C1 segment of cervical spinal cord (tissue), 14 donors: ENCODE data around the gene JARID2.
A peak's percentile ranks its signal among the peaks of the same experiment; 100 is the strongest.

Experiments
- DNase-seq, 14 donors: peaks; one replicate each; lab custom pipeline; 2025; lab: John Stamatoyannopoulos, UW

Gene JARID2

GRCh38 chr6:15416932-15417509 lies 171.2 kb downstream of the JARID2 start:
- DNase-seq: no peak

DNA sequence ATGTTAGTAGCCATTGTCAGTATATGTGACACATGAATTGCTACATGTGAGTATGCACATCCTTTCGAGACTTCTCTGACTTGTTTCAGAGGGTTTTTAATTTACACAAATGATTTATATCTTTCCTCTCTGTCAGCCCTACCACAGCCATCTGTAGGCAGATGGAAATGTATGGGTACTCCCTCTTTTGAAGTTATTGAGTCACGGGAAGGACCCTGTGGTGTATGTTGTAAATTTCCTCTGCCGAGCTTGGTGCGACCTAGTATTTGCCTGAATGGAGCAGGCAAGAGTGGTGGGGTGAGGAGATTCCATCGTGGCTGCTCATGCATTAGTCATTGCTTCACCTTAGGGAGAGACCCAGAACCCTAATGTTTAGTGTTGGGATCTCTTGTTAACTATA lies 171.9 kb downstream of the JARID2 start:
- DNase-seq: no peak

DNA sequence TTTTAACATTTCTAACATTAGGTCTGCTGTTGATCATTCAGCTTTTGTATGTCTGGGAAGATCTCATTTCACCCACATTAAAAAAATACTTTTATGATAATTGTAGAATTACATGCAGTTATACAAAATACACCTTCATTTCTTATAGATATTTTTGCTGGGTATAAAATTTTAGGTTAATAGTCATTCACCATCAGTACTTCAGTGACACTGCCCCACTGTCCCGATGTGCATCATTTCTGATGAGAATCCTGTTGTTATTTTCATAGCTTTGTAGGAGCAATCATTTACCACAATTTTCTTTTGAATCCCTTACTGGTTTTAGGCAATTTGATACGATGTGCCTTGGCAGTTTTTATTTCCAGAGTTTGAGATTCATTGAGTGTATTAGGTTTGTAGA lies 173.6 kb downstream of the JARID2 start:
- DNase-seq: no peak

- peak in 2 of 14 donors; percentile 4 to 56 for DNase-seq
These were observed 175.1 kb downstream of the JARID2 start for GRCh38 chr6:15420959-15421438.

GRCh38 chr6:15421945-15422733 lies 176.3 kb downstream of the JARID2 start:
- peak in 1 of 14 donors; percentile 7 for DNase-seq

DNA sequence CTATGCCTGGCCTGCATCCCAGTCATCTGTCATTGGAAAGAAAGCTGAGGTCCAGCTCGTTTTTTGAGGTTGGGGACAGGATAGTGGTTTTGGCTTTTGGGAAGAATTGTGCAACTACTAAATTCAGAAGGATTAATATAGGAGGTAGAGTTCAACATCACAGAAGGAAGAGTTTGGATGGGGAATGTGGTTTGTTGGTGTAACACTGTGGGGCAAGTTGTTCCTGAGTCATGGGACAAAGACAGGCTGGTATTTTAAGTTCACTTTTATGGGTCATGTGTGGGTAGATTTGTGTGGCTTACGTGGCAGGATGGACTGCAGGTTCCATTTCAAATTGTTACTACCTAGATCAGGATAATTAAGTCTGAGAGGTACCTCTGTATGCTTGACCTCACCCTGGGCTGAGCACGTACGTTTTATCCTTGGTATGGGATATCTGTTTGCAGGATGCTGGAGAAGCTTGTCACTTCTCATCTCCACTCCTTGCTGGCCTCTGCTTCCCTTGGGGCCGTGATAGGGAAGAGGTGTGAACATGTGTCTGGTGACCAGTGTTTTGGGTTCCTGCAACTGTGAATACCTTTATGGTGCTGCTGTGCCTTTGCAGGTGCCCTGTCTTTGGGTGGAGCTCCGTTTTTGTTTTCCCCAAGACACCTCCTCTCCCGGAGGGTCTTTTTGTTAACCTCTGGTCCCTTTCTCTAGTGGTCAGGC lies 177.6 kb downstream of the JARID2 start:
- DNase-seq: no peak

- DNase-seq: no peak
These were observed 180.1 kb downstream of the JARID2 start for GRCh38 chr6:15425947-15426346.

- DNase-seq: no peak
These were observed 180.5 kb downstream of the JARID2 start for GRCh38 chr6:15426395-15426794.

GRCh38 chr6:15426901-15427300 lies 181.0 kb downstream of the JARID2 start:
- no peak for DNase-seq

- DNase-seq: no peak
These were observed 181.6 kb downstream of the JARID2 start for GRCh38 chr6:15427331-15428070.

- DNase-seq: no peak
These were observed 183.6 kb downstream of the JARID2 start for GRCh38 chr6:15429141-15430110.

GRCh38 chr6:15430186-15430585 lies 184.3 kb downstream of the JARID2 start:
- no peak for DNase-seq

- DNase-seq: no peak
These were observed 185.1 kb downstream of the JARID2 start for GRCh38 chr6:15430931-15431405.

DNA sequence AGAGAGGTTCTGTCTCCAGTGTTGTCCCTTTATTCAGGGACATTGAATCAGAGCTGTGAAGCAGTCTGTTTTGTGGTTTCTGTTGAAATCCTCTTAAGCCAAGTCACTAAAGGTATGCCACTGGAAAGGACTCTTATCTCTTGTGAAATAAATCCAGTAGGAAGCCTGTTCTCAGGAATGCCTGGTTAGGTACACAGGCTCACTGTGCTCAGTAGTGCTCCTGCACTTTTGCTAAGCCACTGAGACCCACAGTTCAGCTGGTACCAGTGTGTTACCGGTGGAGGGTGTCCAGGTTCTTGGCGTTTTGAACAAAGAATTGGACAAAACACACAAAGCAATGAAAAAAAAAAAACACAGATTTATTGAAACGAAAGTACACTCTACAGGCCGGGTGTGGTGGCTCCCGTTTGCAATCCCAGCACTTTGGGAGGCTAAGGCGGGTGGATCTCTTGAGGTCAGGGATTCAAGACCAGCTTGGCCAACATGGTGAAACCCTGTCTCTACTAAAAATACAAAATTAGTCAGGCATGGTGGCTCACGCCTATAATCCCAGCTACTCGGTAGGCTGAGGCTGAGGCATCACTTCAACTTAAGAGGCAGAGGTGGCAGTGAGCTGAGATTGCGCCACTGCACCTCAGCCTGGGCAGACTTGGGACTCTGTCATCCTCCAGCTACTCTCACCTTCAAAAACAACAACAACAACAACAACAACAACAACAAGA lies 186.1 kb downstream of the JARID2 start:
- no peak for DNase-seq

DNA sequence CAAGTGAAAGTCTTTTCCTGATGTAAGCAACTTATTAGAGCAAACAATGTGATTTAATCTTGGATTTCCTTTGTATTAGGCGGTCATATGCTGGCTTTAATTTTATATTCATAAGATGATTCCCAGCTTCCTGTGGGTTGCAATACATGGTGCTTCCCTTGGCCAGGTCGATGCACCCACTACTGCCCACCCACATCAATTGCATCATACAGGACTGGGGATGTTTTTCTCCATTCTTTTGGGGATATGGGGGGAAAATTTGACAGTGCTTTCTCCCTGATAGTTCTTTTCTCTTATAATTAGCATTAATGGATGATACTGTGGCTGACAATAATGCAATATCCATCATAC lies 187.6 kb downstream of the JARID2 start:
- DNase-seq: no peak

- DNase-seq: no peak
These were observed 188.4 kb downstream of the JARID2 start for GRCh38 chr6:15434263-15434662.

DNA sequence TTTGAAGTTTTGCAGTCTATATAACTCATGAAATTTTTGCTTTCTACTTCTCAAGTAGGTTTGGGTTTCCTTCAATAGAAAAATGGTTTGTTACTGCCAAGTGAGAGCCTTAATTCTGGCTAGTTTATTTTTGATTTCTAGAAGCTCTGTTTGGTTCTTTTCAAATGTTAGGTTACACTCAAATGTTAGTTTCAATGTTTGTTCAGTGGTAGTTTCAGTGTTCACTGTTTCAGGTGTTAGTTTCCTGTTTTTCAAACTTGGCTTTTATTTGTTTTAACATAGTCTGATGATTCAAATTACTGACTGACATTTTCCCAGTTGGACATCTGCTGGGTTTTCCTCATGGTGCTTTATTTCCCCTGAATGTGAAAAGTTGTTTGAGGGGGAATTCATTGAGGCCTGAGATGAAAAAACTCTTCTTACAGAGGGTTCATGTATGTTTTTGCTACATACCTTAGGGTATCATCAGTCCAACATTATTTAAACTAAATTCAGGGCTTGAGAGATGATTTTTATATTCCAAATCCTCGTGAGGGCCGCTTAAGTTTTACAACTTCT lies 189.0 kb downstream of the JARID2 start:
- DNase-seq: no peak

GRCh38 chr6:15435468-15435867 lies 189.6 kb downstream of the JARID2 start:
- DNase-seq: no peak

GRCh38 chr6:15436451-15436850 lies 190.6 kb downstream of the JARID2 start:
- DNase-seq: no peak
